ENCODE results near the gene NKX3-2.
"Not testable (repeated sequence)": the region's sequence is repeated elsewhere in the genome, so short reads cannot be mapped to it uniquely, and the experiment has no call there.

Gene NKX3-2

DNA sequence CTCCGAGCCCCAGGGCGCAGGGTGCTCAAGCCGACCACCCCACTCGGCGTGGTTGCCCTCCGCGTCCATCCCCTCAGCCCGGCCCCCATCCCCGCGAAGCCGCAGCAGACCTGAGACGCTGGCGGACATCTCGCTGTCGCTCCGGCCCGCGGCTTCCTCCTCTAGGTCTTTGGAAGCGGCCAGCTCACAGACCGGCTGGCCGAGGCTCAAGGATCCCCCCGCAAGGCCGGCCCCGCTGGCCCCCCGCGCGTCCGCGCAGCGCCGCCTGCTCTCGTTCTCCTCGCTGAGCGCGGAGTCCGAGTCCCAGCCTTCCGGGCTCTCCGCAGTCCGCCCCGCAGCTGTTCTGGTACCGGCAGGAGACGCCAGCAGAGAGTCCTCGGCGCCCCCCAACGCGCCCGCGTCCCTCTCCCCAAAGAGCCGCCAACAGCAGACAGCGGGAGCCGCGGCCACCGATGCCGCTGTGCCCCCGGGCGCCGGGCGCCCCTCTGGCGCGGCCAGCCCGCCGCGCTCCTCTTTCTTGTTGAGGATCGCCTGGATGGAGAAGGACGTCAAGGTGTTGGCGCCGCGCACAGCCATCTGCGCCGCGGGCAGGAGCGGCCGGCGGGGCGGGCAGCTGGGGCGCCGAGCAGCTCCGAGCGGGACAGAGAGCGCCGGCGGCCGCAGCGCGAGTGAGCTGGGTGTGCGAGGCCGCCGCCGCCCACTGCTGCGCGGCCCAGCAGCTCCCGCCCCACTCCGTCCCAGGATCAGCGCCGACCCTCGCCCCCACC, at the start of gene NKX3-2:
Gene NKX3-2 (minus strand): TSS at position 670 of the 767 bp plus-strand sequence. CDS start 94 bp downstream, at position 576.
- no peak for DNase-seq (ENCODE audit: low read depth in 2 of 3, low spot score in 2 of 3)

DNA sequence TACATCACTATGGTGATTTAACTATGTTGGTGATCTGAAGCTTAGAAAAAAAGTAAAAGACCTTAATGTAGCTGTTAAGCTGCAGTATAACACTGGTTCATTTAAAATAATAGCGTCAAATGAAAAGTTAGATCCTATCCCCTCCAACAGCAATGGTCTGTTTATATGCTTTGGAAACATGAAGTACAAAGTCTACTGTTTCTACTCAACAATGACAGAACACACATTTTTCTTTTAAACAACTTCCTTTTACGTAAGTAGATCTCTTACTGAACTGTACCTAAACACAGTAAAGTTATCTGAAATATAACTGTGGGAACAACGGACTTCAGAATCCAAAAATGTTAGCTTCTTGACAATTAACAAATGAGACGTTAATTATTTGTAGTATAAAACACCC, 47.9 kb upstream of the NKX3-2 start:
- no peak for DNase-seq (ENCODE audit: low read depth in 2 of 3, low spot score in 2 of 3)

GRCh38 chr4:13590766-13591165, 46.5 kb upstream of the NKX3-2 start:
- DNase-seq (ENCODE audit: low read depth in 2 of 3, low spot score in 2 of 3) = no peak

GRCh38 chr4:13588954-13589353, 44.6 kb upstream of the NKX3-2 start:
- DNase-seq (ENCODE audit: low read depth in 2 of 3, low spot score in 2 of 3) = no peak

- no peak for DNase-seq (ENCODE audit: low read depth in 2 of 3, low spot score in 2 of 3)
Measured at GRCh38 chr4:13584481-13584880, 40.2 kb upstream of the NKX3-2 start.

- no peak for DNase-seq (ENCODE audit: low read depth in 2 of 3, low spot score in 2 of 3)
Measured at GRCh38 chr4:13580036-13580435, 35.7 kb upstream of the NKX3-2 start.

- no peak for DNase-seq (ENCODE audit: low read depth in 2 of 3, low spot score in 2 of 3)
Measured at GRCh38 chr4:13577660-13578059, 33.4 kb upstream of the NKX3-2 start.

- DNase-seq (ENCODE audit: low read depth in 2 of 3, low spot score in 2 of 3) = no peak
Measured at GRCh38 chr4:13570916-13571315, 26.6 kb upstream of the NKX3-2 start.

DNA sequence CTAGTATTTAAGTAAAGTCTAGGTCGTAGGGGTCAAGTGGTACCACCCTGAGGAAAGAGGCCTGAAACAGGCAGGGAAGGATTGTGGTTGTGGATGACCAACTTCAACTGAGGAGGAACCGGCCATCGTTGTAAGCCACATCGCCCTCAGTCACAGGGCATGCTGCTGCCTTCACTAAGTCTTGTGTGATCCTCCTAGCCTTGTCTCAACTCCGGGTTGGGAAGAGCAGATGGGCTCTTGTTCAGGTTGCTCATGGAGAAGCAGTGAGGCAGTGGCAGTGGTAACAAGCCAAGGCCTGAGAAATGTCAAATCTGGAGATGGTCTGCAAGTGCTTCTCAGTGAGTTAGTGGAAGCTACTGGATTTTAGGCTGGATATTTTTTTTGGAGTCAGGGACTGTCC, 22.8 kb upstream of the NKX3-2 start:
- no peak for DNase-seq (ENCODE audit: low read depth in 2 of 3, low spot score in 2 of 3)

DNA sequence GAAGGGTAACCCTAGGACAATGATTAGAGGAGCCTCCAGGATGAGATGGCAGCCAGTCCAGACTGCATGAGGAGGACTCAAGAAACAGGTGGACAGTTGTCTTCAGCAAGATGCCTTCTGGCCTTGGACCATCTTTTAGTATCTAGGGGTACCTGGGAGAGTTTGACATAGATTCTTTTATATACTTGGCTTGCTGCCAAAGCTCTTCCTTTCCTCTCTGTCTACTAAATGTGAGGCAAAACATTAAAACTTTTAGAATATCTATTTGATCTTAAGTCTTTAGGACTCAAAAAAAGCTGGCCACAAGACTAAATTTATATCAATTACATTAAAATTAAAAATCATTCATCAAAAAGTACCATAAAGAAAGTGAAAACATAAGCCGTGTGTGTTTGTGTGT, 18.6 kb upstream of the NKX3-2 start:
- DNase-seq (ENCODE audit: low read depth in 2 of 3, low spot score in 2 of 3) = no peak

DNA sequence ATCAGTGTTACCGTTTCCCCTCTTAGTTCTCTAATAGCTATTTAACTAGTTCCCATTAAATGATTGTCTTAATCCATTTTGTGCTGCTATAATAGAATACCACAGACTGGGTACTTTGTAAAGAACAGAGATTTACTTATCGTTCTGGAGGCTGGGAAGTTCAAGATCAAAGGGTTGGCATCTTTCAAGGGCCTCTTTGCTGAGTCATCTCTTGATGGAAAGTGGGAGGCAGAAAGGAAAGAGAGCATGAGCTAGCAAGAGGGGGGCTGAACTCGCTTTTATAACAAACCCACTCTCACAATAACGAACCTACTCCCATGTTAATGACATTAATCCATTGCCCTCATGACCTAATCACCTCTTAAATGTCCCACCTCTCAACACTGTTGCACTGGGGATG, 17.4 kb upstream of the NKX3-2 start:
- DNase-seq (ENCODE audit: low read depth in 2 of 3, low spot score in 2 of 3) = no peak

GRCh38 chr4:13560111-13560510, 15.8 kb upstream of the NKX3-2 start:
- DNase-seq (ENCODE audit: low read depth in 2 of 3, low spot score in 2 of 3) = not testable (repeated sequence)

GRCh38 chr4:13559413-13559812, 15.1 kb upstream of the NKX3-2 start:
- DNase-seq (ENCODE audit: low read depth in 2 of 3, low spot score in 2 of 3) = no peak

- DNase-seq (ENCODE audit: low read depth in 2 of 3, low spot score in 2 of 3) = no peak
Measured at GRCh38 chr4:13558881-13559280, 14.6 kb upstream of the NKX3-2 start.

DNA sequence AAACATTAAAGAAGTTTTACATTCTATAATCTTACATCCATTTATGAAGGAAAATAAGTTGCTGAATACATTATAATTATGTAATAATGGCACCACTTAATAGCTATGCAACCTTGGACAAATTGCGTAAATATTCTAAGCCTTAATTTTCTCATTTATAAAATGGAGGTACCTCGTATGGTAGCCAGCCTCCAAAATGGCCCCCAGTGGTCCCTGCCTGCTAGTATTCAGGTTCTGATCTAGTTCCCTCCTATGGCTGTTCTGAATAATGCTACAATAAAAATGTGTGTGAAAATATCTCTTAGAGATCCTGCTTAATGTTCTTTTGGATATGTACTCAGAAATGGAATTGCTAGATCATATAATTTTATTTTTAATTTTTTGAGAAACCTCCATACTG, 11.0 kb upstream of the NKX3-2 start:
- DNase-seq (ENCODE audit: low read depth in 2 of 3, low spot score in 2 of 3) = no peak

- no peak for DNase-seq (ENCODE audit: low read depth in 2 of 3, low spot score in 2 of 3)
Measured at GRCh38 chr4:13553081-13553480, 8.8 kb upstream of the NKX3-2 start.

GRCh38 chr4:13548984-13549546, 4.8 kb upstream of the NKX3-2 start:
- peak; percentile 67 to 96 (median 81) for DNase-seq (ENCODE audit: low read depth in 2 of 3, low spot score in 2 of 3)

- DNase-seq (ENCODE audit: low read depth in 2 of 3, low spot score in 2 of 3) = no peak
Measured at GRCh38 chr4:13548059-13548983, 4.0 kb upstream of the NKX3-2 start.

DNA sequence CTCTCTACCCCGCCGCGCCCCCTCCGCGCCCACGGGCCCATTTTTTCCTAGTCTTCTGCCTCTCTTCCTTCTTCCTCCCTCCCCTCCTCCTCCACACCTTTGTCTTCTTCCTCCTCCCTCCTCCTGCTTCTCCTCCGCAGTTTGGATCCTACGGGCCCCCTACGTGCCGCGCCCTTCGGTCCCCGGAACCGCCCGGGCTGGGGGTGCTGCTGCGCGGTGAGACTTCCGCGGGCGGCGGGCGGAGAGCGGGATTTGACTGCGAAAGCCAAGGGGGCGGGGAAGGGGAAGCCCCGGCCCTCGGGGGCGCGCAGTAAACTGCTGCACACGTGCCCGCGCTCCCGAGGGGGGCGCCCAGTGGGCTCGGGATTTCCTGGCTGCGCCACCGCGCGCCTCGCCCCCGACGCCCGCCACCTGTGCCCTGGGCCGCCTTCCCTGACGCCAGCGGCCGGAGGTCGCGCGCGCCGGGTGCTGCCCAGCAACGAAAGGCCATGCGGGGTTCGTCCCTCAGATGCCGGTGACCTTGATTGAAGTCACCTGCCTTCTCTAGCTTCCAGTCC, 3.3 kb upstream of the NKX3-2 start:
- DNase-seq (ENCODE audit: low read depth in 2 of 3, low spot score in 2 of 3) = no peak

GRCh38 chr4:13546941-13547484, 2.7 kb upstream of the NKX3-2 start:
- DNase-seq (ENCODE audit: low read depth in 2 of 3, low spot score in 2 of 3) = no peak

All from activated CD8-positive, alpha-beta memory T cell treated with anti-CD3 and anti-CD28 coated beads for 48 hours (primary cell).